ENCODE data around the gene CCDC60. TPM values are rescaled to one million over a fixed set of nuclear protein-coding genes. Genes with fewer than 3 reads are reported as not detected.
A peak's percentile ranks its signal among the peaks of the same experiment; 100 is the strongest.

The CCDC60 gene
- total RNA-seq, 1 donor from 2014 or later = not detected

DNA sequence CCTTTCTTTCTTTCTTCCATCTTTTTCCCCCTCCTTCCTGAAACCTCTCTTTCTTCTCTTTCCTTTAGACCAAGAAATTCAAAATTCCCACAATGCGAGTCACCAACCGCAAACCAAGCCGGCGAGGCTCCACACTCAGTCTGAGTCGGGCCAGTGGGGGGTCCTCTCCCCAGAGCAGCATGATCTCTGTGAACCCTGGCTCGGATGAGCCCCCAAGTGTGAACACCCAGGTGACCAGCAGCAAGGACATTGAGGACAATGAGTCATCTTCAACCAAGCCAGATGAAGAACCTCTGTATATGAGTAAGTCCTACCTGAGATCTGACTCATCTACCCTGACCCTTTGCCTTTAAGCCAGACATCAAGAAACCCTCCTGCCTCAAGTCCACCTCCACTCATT is 170.5 kb downstream of the CCDC60 start:
- H3K27me3 Mint-ChIP-seq = no peaks in the 10 kb centered on the region
- H3K4me3 Mint-ChIP-seq = no peak overlapping the region
- H3K36me3 Mint-ChIP-seq (ENCODE audit: low read depth) = no peaks in the 10 kb centered on the region
- intact Hi-C loops (cut with micrococcal nuclease) = no loop called here
- H3K9me3 Mint-ChIP-seq = no peaks in the 10 kb centered on the region
- no peak overlapping the region for H3K27ac Mint-ChIP-seq
- no peaks in the 10 kb centered on the region for H3K4me1 Mint-ChIP-seq
- DNase-seq = no peak

GRCh38 chr12:119512772-119513497 is 178.4 kb downstream of the CCDC60 start:
- Mint-ChIP-seq H3K27ac (no peak overlapping the region), H3K4me3 (no peak overlapping the region), H3K27me3 (no peaks in the 10 kb centered on the region), H3K9me3 (no peaks in the 10 kb centered on the region), H3K36me3 (ENCODE audit: low read depth) (no peaks in the 10 kb centered on the region), H3K4me1 (no peaks in the 10 kb centered on the region)
- intact Hi-C loops (cut with micrococcal nuclease) = no loop called here
- DNase-seq = peak; percentile 58

- intact Hi-C loops (cut with micrococcal nuclease) = no loop called here
These were observed 193.7 kb downstream of the CCDC60 start for GRCh38 chr12:119528241-119528640.

DNA sequence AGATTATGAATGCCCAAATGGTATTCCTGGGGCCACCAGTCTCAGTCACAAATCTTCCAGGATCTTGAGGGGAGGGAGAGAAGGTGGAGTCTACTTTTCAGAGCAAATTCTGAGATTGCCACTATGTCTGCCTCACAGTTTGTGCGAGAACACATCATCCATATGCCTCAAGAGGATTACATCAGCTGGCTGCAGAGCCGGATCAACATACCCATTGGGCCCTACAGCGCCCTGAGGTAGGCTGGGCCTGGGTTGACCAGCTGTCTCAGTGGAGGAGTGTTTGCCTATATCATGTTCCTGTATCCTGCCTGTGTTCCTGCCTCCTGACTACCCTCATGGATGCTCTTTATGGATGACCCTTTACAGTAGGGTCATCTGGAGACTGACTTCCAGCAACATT is 205.9 kb downstream of the CCDC60 start:
- Mint-ChIP-seq H3K36me3 (ENCODE audit: low read depth) (no peaks in the 10 kb centered on the region), H3K4me1 (no peaks in the 10 kb centered on the region), H3K27me3 (no peaks in the 10 kb centered on the region), H3K4me3 (no peak overlapping the region), H3K9me3 (peaks cover 4% of the 10 kb centered on the region), H3K27ac (no peak overlapping the region)
- intact Hi-C loops (cut with micrococcal nuclease) = no loop called here
- DNase-seq = no peak

More at GRCh38 chr12:119528241-119528640, 193.7 kb downstream of the CCDC60 start:
- Mint-ChIP-seq H3K4me3 (no peak overlapping the region), H3K36me3 (ENCODE audit: low read depth) (no peaks in the 10 kb centered on the region), H3K27me3 (no peaks in the 10 kb centered on the region), H3K27ac (no peak overlapping the region), H3K9me3 (no peaks in the 10 kb centered on the region), H3K4me1 (no peaks in the 10 kb centered on the region)
- DNase-seq = no peak

GRCh38 chr12:119544765-119545625 is 210.5 kb downstream of the CCDC60 start:
- Mint-ChIP-seq H3K36me3 (ENCODE audit: low read depth) (no peaks in the 10 kb centered on the region), H3K27ac (no peak overlapping the region), H3K27me3 (peaks cover 5% of the 10 kb centered on the region), H3K9me3 (peaks cover 4% of the 10 kb centered on the region), H3K4me3 (no peak overlapping the region), H3K4me1 (no peaks in the 10 kb centered on the region)
- intact Hi-C loops (cut with micrococcal nuclease) = loop anchor here (2.0 kb wide), 1 partner anchor 100 kb away; no protein-coding TSS in a partner anchor
- DNase-seq = peak; percentile 86

DNA sequence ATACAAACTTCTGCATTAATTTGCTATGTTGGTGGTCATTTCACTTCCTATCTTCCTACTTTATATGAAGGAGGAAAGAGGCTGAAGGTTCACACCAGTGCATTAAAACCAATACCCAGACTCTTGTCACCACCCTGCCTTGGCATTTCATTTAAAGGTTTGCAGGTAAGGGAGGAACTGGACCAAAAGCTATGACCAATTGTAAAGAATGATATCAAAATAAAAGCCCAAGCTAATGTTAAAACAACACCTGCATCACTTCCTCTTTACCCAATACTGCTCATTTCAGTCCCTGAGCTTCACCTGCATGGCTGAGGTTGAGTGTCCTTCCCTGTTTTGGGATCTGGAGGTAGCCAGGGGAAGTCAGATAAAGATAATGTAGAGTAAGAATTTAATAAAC is 211.8 kb downstream of the CCDC60 start:
- no peaks in the 10 kb centered on the region for H3K36me3 Mint-ChIP-seq (ENCODE audit: low read depth)
- no peak overlapping the region for H3K27ac Mint-ChIP-seq
- no peaks in the 10 kb centered on the region for H3K4me1 Mint-ChIP-seq
- H3K4me3 Mint-ChIP-seq = no peak overlapping the region
- H3K27me3 Mint-ChIP-seq = peaks cover 7% of the 10 kb centered on the region
- H3K9me3 Mint-ChIP-seq = no peaks in the 10 kb centered on the region
- intact Hi-C loops (cut with micrococcal nuclease) = no loop called here
- no peak for DNase-seq

GRCh38 chr12:119547001-119547400 is 212.5 kb downstream of the CCDC60 start:
- Mint-ChIP-seq H3K27me3 (peaks cover 7% of the 10 kb centered on the region), H3K4me3 (no peak overlapping the region), H3K9me3 (no peaks in the 10 kb centered on the region), H3K36me3 (ENCODE audit: low read depth) (no peaks in the 10 kb centered on the region), H3K27ac (no peak overlapping the region), H3K4me1 (no peaks in the 10 kb centered on the region)
- no peak for DNase-seq
- intact Hi-C loops (cut with micrococcal nuclease) = no loop called here

- Mint-ChIP-seq H3K27ac (no peak overlapping the region), H3K4me1 (no peaks in the 10 kb centered on the region), H3K27me3 (peaks cover 2% of the 10 kb centered on the region), H3K9me3 (no peaks in the 10 kb centered on the region), H3K36me3 (ENCODE audit: low read depth) (no peaks in the 10 kb centered on the region), H3K4me3 (no peak overlapping the region)
- no peak for DNase-seq
- intact Hi-C loops (cut with micrococcal nuclease) = no loop called here
These were observed 222.3 kb downstream of the CCDC60 start for GRCh38 chr12:119556854-119557253.

- Mint-ChIP-seq H3K4me3 (no peak overlapping the region), H3K36me3 (ENCODE audit: low read depth) (no peaks in the 10 kb centered on the region), H3K4me1 (no peaks in the 10 kb centered on the region), H3K27ac (no peak overlapping the region), H3K27me3 (no peaks in the 10 kb centered on the region), H3K9me3 (no peaks in the 10 kb centered on the region)
- intact Hi-C loops (cut with micrococcal nuclease) = no loop called here
- DNase-seq = no peak
These were observed 230.9 kb downstream of the CCDC60 start for GRCh38 chr12:119565404-119565803.

GRCh38 chr12:119570771-119571170 is 236.2 kb downstream of the CCDC60 start:
- Mint-ChIP-seq H3K36me3 (ENCODE audit: low read depth) (no peaks in the 10 kb centered on the region), H3K27me3 (no peaks in the 10 kb centered on the region), H3K4me1 (no peaks in the 10 kb centered on the region), H3K27ac (no peak overlapping the region), H3K4me3 (no peak overlapping the region), H3K9me3 (no peaks in the 10 kb centered on the region)
- DNase-seq = no peak
- intact Hi-C loops (cut with micrococcal nuclease) = no loop called here

DNA sequence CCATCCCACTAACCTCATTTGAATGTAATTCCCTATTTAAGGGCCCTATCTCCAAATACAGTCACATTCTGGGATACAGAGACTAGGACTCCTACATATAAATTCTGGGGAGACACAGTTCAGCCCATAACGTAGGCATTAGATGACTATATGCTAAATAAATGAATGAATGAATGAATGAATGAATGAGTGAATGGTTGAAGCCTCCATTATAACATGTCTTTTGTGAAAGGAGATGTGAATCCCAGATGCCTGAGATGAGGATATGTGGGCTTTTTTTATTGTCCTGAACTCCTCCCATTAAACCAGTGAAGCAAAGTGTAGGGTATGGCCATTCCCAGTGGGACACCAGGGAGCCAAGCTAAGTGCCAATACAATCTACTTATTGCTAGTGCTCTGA is 238.6 kb downstream of the CCDC60 start:
- H3K4me1 Mint-ChIP-seq = no peaks in the 10 kb centered on the region
- DNase-seq = no peak
- intact Hi-C loops (cut with micrococcal nuclease) = no loop called here
- H3K27ac Mint-ChIP-seq = no peak overlapping the region
- H3K9me3 Mint-ChIP-seq = no peaks in the 10 kb centered on the region
- H3K4me3 Mint-ChIP-seq = no peak overlapping the region
- H3K27me3 Mint-ChIP-seq = no peaks in the 10 kb centered on the region
- no peaks in the 10 kb centered on the region for H3K36me3 Mint-ChIP-seq (ENCODE audit: low read depth)

- H3K4me1 Mint-ChIP-seq = no peaks in the 10 kb centered on the region
- H3K9me3 Mint-ChIP-seq = no peaks in the 10 kb centered on the region
- no peaks in the 10 kb centered on the region for H3K36me3 Mint-ChIP-seq (ENCODE audit: low read depth)
- no peak for DNase-seq
- no peak overlapping the region for H3K4me3 Mint-ChIP-seq
- H3K27ac Mint-ChIP-seq = no peak overlapping the region
- intact Hi-C loops (cut with micrococcal nuclease) = no loop called here
- no peaks in the 10 kb centered on the region for H3K27me3 Mint-ChIP-seq
These were observed 239.7 kb downstream of the CCDC60 start for GRCh38 chr12:119574255-119574654.

- no peak for DNase-seq
These were observed 241.7 kb downstream of the CCDC60 start for GRCh38 chr12:119576118-119576810.

DNA sequence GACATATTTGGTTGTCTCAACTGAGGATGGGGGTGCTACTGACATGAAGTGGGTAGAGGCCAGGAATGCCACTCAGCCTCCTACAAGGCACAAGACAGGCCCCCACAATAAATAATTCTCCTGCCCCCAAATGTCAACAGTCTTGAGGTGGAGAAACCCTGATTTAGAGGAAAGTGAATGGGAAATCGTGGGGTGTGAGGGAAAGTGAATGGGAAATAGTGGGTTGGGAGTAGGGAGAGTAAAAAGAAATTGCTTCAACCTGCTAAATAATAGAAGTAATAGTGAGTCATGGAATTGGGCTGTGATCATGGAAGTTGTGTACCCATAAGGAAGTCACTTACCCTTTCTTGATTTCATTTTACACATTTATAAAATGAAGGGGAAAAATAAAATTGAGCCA is 242.4 kb downstream of the CCDC60 start:
- Mint-ChIP-seq H3K9me3 (no peaks in the 10 kb centered on the region), H3K4me1 (no peaks in the 10 kb centered on the region), H3K36me3 (ENCODE audit: low read depth) (no peaks in the 10 kb centered on the region), H3K27ac (no peak overlapping the region), H3K27me3 (no peaks in the 10 kb centered on the region), H3K4me3 (no peak overlapping the region)
- no peak for DNase-seq
- intact Hi-C loops (cut with micrococcal nuclease) = no loop called here

More at GRCh38 chr12:119576118-119576810, 241.7 kb downstream of the CCDC60 start:
- Mint-ChIP-seq H3K27ac (no peak overlapping the region), H3K27me3 (no peaks in the 10 kb centered on the region), H3K4me3 (no peak overlapping the region), H3K36me3 (ENCODE audit: low read depth) (no peaks in the 10 kb centered on the region), H3K4me1 (no peaks in the 10 kb centered on the region), H3K9me3 (no peaks in the 10 kb centered on the region)
- intact Hi-C loops (cut with micrococcal nuclease) = no loop called here

All from activated CD4-positive, alpha-beta T cell treated with anti-CD3 and anti-CD28 coated beads, Interleukin-2, amount 10 ng/mL, durations not matched to agents 24 days and 14 days (primary cell).